OCI-LY1 (cell line): ENCODE data around the gene TAF7L.
"Not testable (repeated sequence)": the region's sequence is repeated elsewhere in the genome, so short reads cannot be mapped to it uniquely, and the experiment has no call there.

Experiments
- H2AFZ ChIP-seq: fragments of 200-600 bp; sonication (generic), shearing (Covaris generic); 2 replicates; pipeline ENCODE4 v1.6.0; 2014; ENCODE audit warnings: antibody characterized with exemption, mild to moderate bottlenecking, low read length
- H3F3A ChIP-seq: fragments of 200-600 bp; sonication (generic), shearing (Covaris generic); 2 replicates; pipeline ENCODE4 v1.6.0; 2014; ENCODE audit warnings: mild to moderate bottlenecking, antibody characterized with exemption, low read length, moderate library complexity; ENCODE audit not compliant: insufficient read depth
- H3K27ac ChIP-seq: fragments of 200-600 bp; sonication (generic); 2 replicates; pipeline ENCODE4 v1.5.1; 2014; ENCODE audit warnings: low read length, mixed run types, mild to moderate bottlenecking, low read depth; ENCODE audit not compliant: poor library complexity, severe bottlenecking
- H3K27me3 ChIP-seq: fragments of 200-600 bp; sonication (generic); 2 replicates; pipeline ENCODE4 v1.6.0; 2014; ENCODE audit warnings: antibody characterized with exemption, mild to moderate bottlenecking, low read length, moderate library complexity; ENCODE audit not compliant: insufficient read depth
- H3K36me3 ChIP-seq: fragments of 200-600 bp; sonication (generic); 2 replicates; pipeline ENCODE4 v1.6.1; 2014; ENCODE audit warnings: mild to moderate bottlenecking, antibody characterized with exemption, low read length, moderate library complexity, mixed read lengths; ENCODE audit not compliant: insufficient read depth
- H3K4me1 ChIP-seq: fragments of 200-600 bp; sonication (generic); 2 replicates; pipeline ENCODE4 v1.5.1; 2014; ENCODE audit warnings: mild to moderate bottlenecking, low read length, moderate library complexity; ENCODE audit not compliant: insufficient read depth, severe bottlenecking
- H3K4me2 ChIP-seq: fragments of 200-600 bp; sonication (generic), shearing (Covaris generic); 2 replicates; pipeline ENCODE4 v1.6.1; 2014; ENCODE audit warnings: low read length
- H3K4me3 ChIP-seq: fragments of 200-600 bp; sonication (generic); 2 replicates; pipeline ENCODE4 v1.5.1; 2014; ENCODE audit warnings: low read length, low read depth, mild to moderate bottlenecking, mixed read lengths; ENCODE audit not compliant: poor library complexity, severe bottlenecking
- H3K79me2 ChIP-seq: fragments of 200-600 bp; shearing (Covaris generic); 2 replicates; pipeline ENCODE4 v1.6.1; 2016; ENCODE audit warnings: mixed run types, low read length, mixed read lengths; ENCODE audit not compliant: insufficient read depth
- H3K9ac ChIP-seq: fragments of 200-600 bp; sonication (generic), shearing (Covaris generic); 2 replicates; pipeline ENCODE4 v1.6.1; 2014; ENCODE audit warnings: mild to moderate bottlenecking, low read length, mixed read lengths
- H3K9me2 ChIP-seq: fragments of 200-600 bp; sonication (generic), shearing (Covaris generic); 2 replicates; pipeline ENCODE4 v1.6.1; 2014; ENCODE audit warnings: low read depth, mild to moderate bottlenecking, low read length, mixed read lengths
- H3K9me3 ChIP-seq: fragments of 200-600 bp; shearing (Covaris generic); 2 replicates; pipeline ENCODE4 v1.6.1; 2014; ENCODE audit warnings: low read length, mixed read lengths
- H4K20me1 ChIP-seq: fragments of 200-600 bp; sonication (generic), shearing (Covaris generic); 2 replicates; pipeline ENCODE4 v1.6.0; 2016; ENCODE audit warnings: mild to moderate bottlenecking, low read length; ENCODE audit not compliant: insufficient read depth
- CTCF ChIP-seq: fragments of 200-600 bp; sonication (generic), shearing (Covaris generic); IDR thresholded peaks from 2 replicates; pipeline ENCODE4 v1.5.1; 2017; ENCODE audit warnings: mild to moderate bottlenecking, antibody characterized with exemption, low read length, moderate library complexity, mixed read lengths
- EZH2 ChIP-seq: fragments of 200-600 bp; sonication (generic), shearing (Covaris generic); IDR thresholded peaks from 2 replicates; pipeline ENCODE4 v1.8.0; 2017; ENCODE audit warnings: borderline replicate concordance, mixed run types, mild to moderate bottlenecking, antibody characterized with exemption, low read length, moderate library complexity, mixed read lengths

The TAF7L gene

GRCh38 chrX:101290957-101291603 lies at the start of gene TAF7L:
TAF7L (minus strand) TSS chrX:101291334; CDS start chrX:101287543, 3,791 bp downstream.
- H3K79me2 ChIP-seq: no peaks in the 10 kb centered on the region
- H3K4me1 ChIP-seq: no peaks in the 10 kb centered on the region
- H3K36me3 ChIP-seq: no peaks in the 10 kb centered on the region
- no peak within 1 kb of the TSS for H3K4me2 ChIP-seq
- no peaks in the 10 kb centered on the region for H3F3A ChIP-seq
- H3K9me3 ChIP-seq: no peaks in the 10 kb centered on the region
- no peak within 1 kb of the TSS for H3K27ac ChIP-seq
- no peak within 1 kb of the TSS for H3K9ac ChIP-seq
- H3K4me3 ChIP-seq: no peak within 1 kb of the TSS
- H4K20me1 ChIP-seq: no peaks in the 10 kb centered on the region
- TF ChIP-seq CTCF (no peak), EZH2 (no peak)
- no peak within 1 kb of the TSS for H2AFZ ChIP-seq
- no peaks in the 10 kb centered on the region for H3K27me3 ChIP-seq
- H3K9me2 ChIP-seq: no peaks in the 10 kb centered on the region

GRCh38 chrX:101337776-101338271 lies 46.7 kb upstream of the TAF7L start:
- Histone ChIP-seq H3K9ac (no peak overlapping the region), H4K20me1 (no peaks in the 10 kb centered on the region), H3K9me2 (no peaks in the 10 kb centered on the region), H3K36me3 (no peaks in the 10 kb centered on the region), H2AFZ (no peak overlapping the region), H3K27ac (no peak overlapping the region), H3K79me2 (no peaks in the 10 kb centered on the region), H3K9me3 (no peaks in the 10 kb centered on the region), H3K4me3 (no peak overlapping the region), H3K4me2 (no peak overlapping the region), H3K27me3 (no peaks in the 10 kb centered on the region), H3K4me1 (no peaks in the 10 kb centered on the region), H3F3A (no peaks in the 10 kb centered on the region)
- no peak for TF ChIP-seq CTCF
- TF ChIP-seq EZH2: no peak

GRCh38 chrX:101334310-101334709 lies 43.2 kb upstream of the TAF7L start:
- H3K27ac ChIP-seq, H3K9me3 ChIP-seq, H3F3A ChIP-seq, H3K27me3 ChIP-seq, H3K4me3 ChIP-seq, H3K4me1 ChIP-seq, H4K20me1 ChIP-seq, H2AFZ ChIP-seq, H3K36me3 ChIP-seq, H3K9ac ChIP-seq, H3K79me2 ChIP-seq, H3K4me2 ChIP-seq, H3K9me2 ChIP-seq: not testable (repeated sequence)

GRCh38 chrX:101326600-101326999 lies 35.5 kb upstream of the TAF7L start:
- H3K9me3 ChIP-seq, H3K27me3 ChIP-seq, H3K4me3 ChIP-seq, H3F3A ChIP-seq, H3K27ac ChIP-seq, H3K36me3 ChIP-seq, H3K9me2 ChIP-seq, H3K4me1 ChIP-seq, H3K79me2 ChIP-seq, H4K20me1 ChIP-seq, H2AFZ ChIP-seq, H3K4me2 ChIP-seq, H3K9ac ChIP-seq: not testable (repeated sequence)
